SK-N-SH treated with all-trans-retinoic acid at 6 μM for 48 hours (cell line): Measurements from ENCODE around the gene ELMO1.

Experiments
- ATAC-seq: fragments of 200-7000 bp; cut with Tn5 transposase; 3 replicates; pipeline ENCODE4 v1.9.1; 2020; ENCODE audit warnings: mild to moderate bottlenecking, moderate library complexity
- ARNTL ChIP-seq: fragments of 450-650 bp; formaldehyde crosslinking; IDR thresholded peaks from 2 replicates; pipeline ENCODE4 v1.5.0; 2020; ENCODE audit warnings: low read depth, mild to moderate bottlenecking, moderate library complexity, borderline replicate concordance
- BACH2 ChIP-seq: fragments of 250-450 bp; sonication (Bioruptor Pico); IDR thresholded peaks from 2 replicates; pipeline ENCODE4 v1.9.0; 2021; ENCODE audit warnings: mild to moderate bottlenecking, borderline replicate concordance
- CREB5 ChIP-seq: fragments of 250-450 bp; sonication (Bioruptor Pico); IDR thresholded peaks from 2 replicates; pipeline ENCODE4 v1.5.1; 2020; ENCODE audit warnings: low read depth, mild to moderate bottlenecking, moderate library complexity
- CSDC2 ChIP-seq: fragments of 250-450 bp; sonication (Bioruptor Pico); IDR thresholded peaks from 2 replicates; pipeline ENCODE4 v1.5.0; 2020; ENCODE audit warnings: mild to moderate bottlenecking, moderate library complexity
- CSRNP3 ChIP-seq: fragments of 250-450 bp; sonication (Bioruptor Pico); IDR thresholded peaks from 2 replicates; pipeline ENCODE4 v1.5.1; 2021; ENCODE audit warnings: mild to moderate bottlenecking, moderate library complexity
- ESRRG ChIP-seq: fragments of 250-450 bp; sonication (Bioruptor Pico); IDR thresholded peaks from 2 replicates; pipeline ENCODE4 v1.6.1; 2021; ENCODE audit warnings: mild to moderate bottlenecking
- GLIS3 ChIP-seq: fragments of 250-450 bp; sonication (Bioruptor Pico); IDR thresholded peaks from 2 replicates; pipeline ENCODE4 v1.5.0; 2020; ENCODE audit warnings: mild to moderate bottlenecking, moderate library complexity
- OSR1 ChIP-seq: fragments of 250-450 bp; sonication (Bioruptor Pico); IDR thresholded peaks from 2 replicates; pipeline ENCODE4 v1.8.0; 2022; ENCODE audit warnings: moderate library complexity, mild to moderate bottlenecking, inconsistent platforms
- POU6F1 ChIP-seq: fragments of 250-450 bp; sonication (Bioruptor Pico); IDR thresholded peaks from 2 replicates; pipeline ENCODE4 v1.8.0; 2021; ENCODE audit warnings: low read depth, mild to moderate bottlenecking, moderate library complexity, borderline replicate concordance
- PPARA ChIP-seq: fragments of 250-450 bp; sonication (Bioruptor Pico); IDR thresholded peaks from 2 replicates; pipeline ENCODE4 v1.5.0; 2020; ENCODE audit warnings: mild to moderate bottlenecking, borderline replicate concordance
- RARB ChIP-seq: fragments of 250-450 bp; sonication (Bioruptor Pico); IDR thresholded peaks from 2 replicates; pipeline ENCODE4 v1.8.0; 2021; ENCODE audit warnings: mild to moderate bottlenecking, moderate library complexity
- TCF4 ChIP-seq: fragments of 250-450 bp; sonication (Bioruptor Pico); IDR thresholded peaks from 2 replicates; pipeline ENCODE4 v1.8.0; 2021; ENCODE audit warnings: mild to moderate bottlenecking, moderate library complexity, borderline replicate concordance
- TSHZ2 ChIP-seq: fragments of 250-450 bp; sonication (Bioruptor Pico); IDR thresholded peaks from 2 replicates; pipeline ENCODE4 v1.5.0; 2020; ENCODE audit warnings: mild to moderate bottlenecking, moderate library complexity
- ZC3H10 ChIP-seq: fragments of 250-450 bp; sonication (Bioruptor Pico); IDR thresholded peaks from 2 replicates; pipeline ENCODE4 v1.5.1; 2021; ENCODE audit warnings: mild to moderate bottlenecking, moderate library complexity
- ZFP3 ChIP-seq: fragments of 250-450 bp; sonication (Bioruptor Pico); IDR thresholded peaks from 2 replicates; pipeline ENCODE4 v1.5.0; 2020; ENCODE audit warnings: mild to moderate bottlenecking, moderate library complexity
- ZFP30 ChIP-seq: fragments of 450-650 bp; formaldehyde crosslinking; IDR thresholded peaks from 2 replicates; pipeline ENCODE4 v1.5.0; 2022; ENCODE audit warnings: mild to moderate bottlenecking, moderate library complexity
- ZNF565 ChIP-seq: fragments of 450-650 bp; formaldehyde crosslinking; conservative IDR thresholded peaks from 2 replicates; pipeline ENCODE4 v1.5.0; 2020; ENCODE audit warnings: low read depth, mild to moderate bottlenecking, moderate library complexity
- ZNF8 ChIP-seq: fragments of 450-650 bp; formaldehyde crosslinking; IDR thresholded peaks from 2 replicates; pipeline ENCODE4 v1.5.0; 2020; ENCODE audit warnings: mild to moderate bottlenecking, moderate library complexity

ELMO1 gene

GRCh38 chr7:37391791-37392672 is 56.6 kb downstream of the ELMO1 start:
- TF ChIP-seq CSDC2 (CRISPR knock-in tag) (no peak), ARNTL (CRISPR knock-in tag) (no peak), GLIS3 (CRISPR knock-in tag) (no peak), TSHZ2 (CRISPR knock-in tag) (no peak), CSRNP3 (no peak), OSR1 (CRISPR knock-in tag) (no peak)
- TF ChIP-seq, all 23 proteins: peak for 0
- no peak for ATAC-seq

GRCh38 chr7:37390114-37390513 is 58.5 kb downstream of the ELMO1 start:
- TF ChIP-seq TSHZ2 (CRISPR knock-in tag) (no peak), CSDC2 (CRISPR knock-in tag) (no peak), POU6F1 (no peak), ZNF565 (no peak), ZFP3 (CRISPR knock-in tag) (no peak), ZNF8 (no peak), BACH2 (no peak), ESRRG (CRISPR knock-in tag) (no peak)
- no peak for ATAC-seq

GRCh38 chr7:37388811-37389210 is 59.9 kb downstream of the ELMO1 start:
- TF ChIP-seq POU6F1 (no peak), TCF4 (no peak), ZNF8 (no peak), PPARA (CRISPR knock-in tag) (no peak), ARNTL (CRISPR knock-in tag) (no peak), CREB5 (CRISPR knock-in tag) (no peak), BACH2 (no peak), ZFP30 (CRISPR knock-in tag) (no peak), ZC3H10 (no peak), ZFP3 (CRISPR knock-in tag) (no peak), RARB (CRISPR knock-in tag) (no peak)
- ATAC-seq, result no peak
